GM12878 (cell line): ENCODE measurements around the gene BBC3. TPM values are rescaled to one million over a fixed set of nuclear protein-coding genes. Genes with fewer than 3 reads are reported as not detected.

Source experiments
- ATAC-seq: fragments of 200-7000 bp; cut with Tn5 transposase; 3 replicates; pipeline ENCODE4 v1.9.1; 2020; ENCODE audit warnings: mild to moderate bottlenecking, moderate library complexity
- BruUV-seq: library from RNA; stranded (reverse); fragments of 400-500 nt; replicated peaks from 2 replicates; lab custom pipeline; 2021; lab: Mats Ljungman, UMichigan
- CTCF ChIA-PET: fragments of 300-600 bp; sonication (Branson Sonifier 250); formaldehyde crosslinking; extraction: SDS; loops from one replicate; lab custom pipeline; 2021; ENCODE audit warnings: inconsistent platforms; lab: Yijun Ruan, JAX
- POLR2A ChIA-PET: fragments of 350-600 bp; formaldehyde crosslinking; extraction: SDS; loops from one replicate; lab custom pipeline; 2021; ENCODE audit warnings: inconsistent platforms; lab: Charles Lee
- RAD21 ChIA-PET: fragments of 300-600 bp; sonication (Branson Sonifier 250); formaldehyde crosslinking; loops from one replicate; lab custom pipeline; 2023; ENCODE audit warnings: antibody characterized with exemption; ENCODE audit not compliant: unreplicated experiment; lab: Charles Lee
- SMC1A ChIA-PET: fragments of 300-600 bp; sonication (Branson Sonifier 250); formaldehyde crosslinking; loops from one replicate; lab custom pipeline; 2023; ENCODE audit not compliant: unreplicated experiment, uncharacterized antibody; lab: Charles Lee
- DNase-seq: peaks from one replicate; pipeline ENCODE4 v3.0.0-alpha.2; 2011; ENCODE audit warnings: low read depth, low spot score
- FAIRE-seq: peaks from 3 replicates; lab custom pipeline; 2011; peaks lifted over from hg19 to GRCh38; lab: Jason Lieb, UNC
- H2AFZ ChIP-seq: 2 replicates; pipeline ENCODE4 v1.6.0; 2011; ENCODE audit warnings: low read depth, low read length, control low read depth; ENCODE audit not compliant: control insufficient read depth
- H3K27ac ChIP-seq: 2 replicates; pipeline ENCODE4 v1.5.1; 2011; ENCODE audit warnings: control low read depth; ENCODE audit not compliant: control insufficient read depth, insufficient read depth
- H3K27me3 ChIP-seq, 2 experiments: replicated peaks in 1 of 2; 2 replicates each; pipeline versions ENCODE4 v1.6.0 to v1.6.1; 2011; ENCODE audit warnings: low read length in 1 of 2; ENCODE audit not compliant: control insufficient read depth in 2 of 2, insufficient read depth in 2 of 2
- H3K36me3 ChIP-seq, 2 experiments: 2 replicates each; pipeline ENCODE4 v1.5.1; 2011; ENCODE audit warnings: low read length in 1 of 2; ENCODE audit not compliant: control insufficient read depth in 2 of 2, insufficient read depth in 2 of 2
- H3K4me1 ChIP-seq: 2 replicates; pipeline ENCODE4 v1.6.1; 2011; ENCODE audit warnings: mild to moderate bottlenecking, low read length, moderate library complexity, mixed read lengths; ENCODE audit not compliant: control insufficient read depth, insufficient read depth
- H3K4me2 ChIP-seq: 2 replicates; pipeline ENCODE4 v1.6.0; 2011; ENCODE audit warnings: control low read depth; ENCODE audit not compliant: control insufficient read depth, insufficient read depth
- H3K4me3 ChIP-seq: fragments of 200-600 bp; sonication (generic); 2 replicates; pipeline ENCODE4 v1.5.1; 2016
- H3K79me2 ChIP-seq: 2 replicates; pipeline ENCODE4 v1.6.0; 2011; ENCODE audit warnings: low read length; ENCODE audit not compliant: control insufficient read depth, insufficient read depth
- H3K9ac ChIP-seq: 2 replicates; pipeline ENCODE4 v1.8.0; 2011; ENCODE audit warnings: low read length, control low read depth, mixed read lengths; ENCODE audit not compliant: control insufficient read depth, insufficient read depth
- H3K9me3 ChIP-seq: replicated peaks from 3 replicates; pipeline ENCODE4 v1.5.1; 2011; ENCODE audit warnings: mild to moderate bottlenecking, low read length; ENCODE audit not compliant: control insufficient read depth, insufficient read depth
- H4K20me1 ChIP-seq: 2 replicates; pipeline ENCODE4 v1.6.0; 2011; ENCODE audit not compliant: control insufficient read depth, insufficient read depth
- BACH1 ChIP-seq: fragments of 450-650 bp; IDR thresholded peaks from 2 replicates; pipeline ENCODE4 v1.6.1; 2017; ENCODE audit warnings: mild to moderate bottlenecking, borderline replicate concordance
- CBX5 ChIP-seq: sonication (generic); IDR thresholded peaks from 2 replicates; pipeline ENCODE4 v1.6.1; 2016; ENCODE audit warnings: low read depth, moderate library complexity, mild to moderate bottlenecking, inconsistent platforms
- EED ChIP-seq: sonication (generic); IDR thresholded peaks from 2 replicates; pipeline ENCODE4 v1.6.1; 2016; ENCODE audit warnings: antibody characterized with exemption, low read depth
- IKZF2 ChIP-seq, 2 experiments: fragments of 450-650 bp; IDR thresholded peaks; 2 replicates each; pipeline ENCODE4 v1.6.1; 2017; ENCODE audit warnings: mild to moderate bottlenecking in 2 of 2, moderate library complexity in 2 of 2
- NFXL1 ChIP-seq: fragments of 450-650 bp; IDR thresholded peaks from 2 replicates; pipeline ENCODE4 v1.6.1; 2017; ENCODE audit warnings: antibody characterized with exemption, mild to moderate bottlenecking, borderline replicate concordance
- NFYB ChIP-seq: IDR thresholded peaks from 2 replicates; pipeline ENCODE4 v1.6.1; 2011; ENCODE audit warnings: low read depth, mild to moderate bottlenecking, low read length, improper control_type of control experiment, moderate library complexity; ENCODE audit not compliant: insufficient read depth
- RCOR1 ChIP-seq: conservative IDR thresholded peaks from 2 replicates; pipeline ENCODE4 v1.6.1; 2012; ENCODE audit warnings: low read depth, low read length, improper control_type of control experiment
- SIX5 ChIP-seq: IDR thresholded peaks from 2 replicates; pipeline ENCODE4 v1.6.1; 2011; ENCODE audit warnings: mild to moderate bottlenecking, low read depth, low read length, moderate library complexity; ENCODE audit not compliant: severe bottlenecking
- SMAD1 ChIP-seq: fragments of 450-650 bp; IDR thresholded peaks from 2 replicates; pipeline ENCODE4 v1.6.1; 2018; ENCODE audit warnings: mild to moderate bottlenecking, low read depth; ENCODE audit not compliant: partially characterized antibody
- SUPT20H ChIP-seq: IDR thresholded peaks from 2 replicates; pipeline ENCODE4 v1.6.1; 2011; ENCODE audit warnings: low read depth, mild to moderate bottlenecking, low read length, moderate library complexity, borderline replicate concordance; ENCODE audit not compliant: control insufficient read depth
- ZBTB11 ChIP-seq: fragments of 450-650 bp; formaldehyde crosslinking; IDR thresholded peaks from 2 replicates; pipeline ENCODE4 v1.5.0; 2022; ENCODE audit warnings: mild to moderate bottlenecking, missing genetic modification characterization
- ZBTB4 ChIP-seq: fragments of 450-650 bp; formaldehyde crosslinking; IDR thresholded peaks from 2 replicates; pipeline ENCODE4 v1.4.0; 2022; ENCODE audit warnings: mild to moderate bottlenecking, moderate library complexity
- WGBS: methylation state at CpG from one replicate; pipeline ENCODE4 v1.1.6; 2016; ENCODE audit warnings: low lambda C conversion rate; ENCODE audit not compliant: insufficient replicate concordance, insufficient coverage; ENCODE audit errors: missing lambda C conversion rate; 5-methylcytosine and 5-hydroxymethylcytosine counted together
- in situ Hi-C: fragments of 300-500 bp; cut with MboI; formaldehyde crosslinking; loops from 9 replicates; pipeline ENCODE4 v1.14.3; 2018; ENCODE audit warnings: mixed read lengths
- intact Hi-C: fragments of 100-400 bp; cut with micrococcal nuclease; formaldehyde crosslinking; loops from one replicate; pipeline ENCODE4 v1.14.2; 2022; ENCODE audit not compliant: unreplicated experiment
- polyA plus RNA-seq, 11 experiments: library from polyadenylated mRNA; depleted of rRNA in 4 of 11; unstranded in 6 of 11; stranded (reverse) in 5 of 11; fragments of >200 nt; fragmentation: Nextera tagmentation in 4 of 11; fragmentation: Illumina TruSeq in 1 of 11; extraction: Ambion mirVana in 4 of 11; extraction: Trizol in 1 of 11; gene quantifications; 1 replicate in 1 of 11; 2 replicates in 10 of 11; pipeline versions ENCODE4 v1.2.1 to v1.2.3, GENCODE V29; 2011 to 2016; ENCODE audit warnings: inconsistent platforms in 2 of 11, missing spikeins in 2 of 11, low read depth in 1 of 11
- total RNA-seq, 4 experiments: library from RNA; depleted of rRNA in 3 of 4; stranded (reverse); fragments of >200 nt in 3 of 4; fragmentation: Illumina TruSeq in 1 of 4; extraction: Trizol in 1 of 4; gene quantifications; 2 replicates each; pipeline versions ENCODE4 v1.2.1 to v1.2.3, GENCODE V29; 2013 to 2021
- TF ChIP-seq, protein P1 (sequence below): IDR thresholded peaks from 2 replicates; pipeline ENCODE4 v1.6.1; 2011; ENCODE audit warnings: mild to moderate bottlenecking, low read depth, low read length, moderate library complexity; ENCODE audit not compliant: insufficient replicate concordance

BBC3 gene
- total and polyA plus RNA-seq, 10 of the 15 experiments (the other 5 are each of a cell fraction or from before 2014, with no cell fraction given) = 0.10 to 17.9 (median 7.5) TPM

- POLR2A ChIA-PET = interaction anchor here (0.7 kb wide), 1 partner anchor 60 kb away, joined by 3 read pairs; the partner anchor contains the start of gene SAE1
- no peaks in the 10 kb centered on the region; the same call in none of the 2 replicates for H3K79me2 ChIP-seq
- no peaks in the 10 kb centered on the region for H4K20me1 ChIP-seq
- no peak overlapping the region for H3K4me3 ChIP-seq
- H3K9me3 ChIP-seq = no peaks in the 10 kb centered on the region
- CTCF ChIA-PET = interaction anchor here (1.1 to 1.5 kb wide), 2 partner anchors 10 to 20 kb away, joined by 3 to 6 read pairs; no protein-coding TSS in a partner anchor
- SMC1A ChIA-PET = interaction anchor here (1.2 to 1.5 kb wide), 2 partner anchors 11 to 20 kb away, joined by 3 to 4 read pairs; no protein-coding TSS in a partner anchor
- no TSS peak for BruUV-seq
- H3K4me1 ChIP-seq = peaks cover 19% of the 10 kb centered on the region
- no peak for FAIRE-seq
- H3K27me3 ChIP-seq = no peaks in the 10 kb centered on the region
- H3K27ac ChIP-seq = no peak overlapping the region
- RAD21 ChIA-PET = interaction anchor here (0.6 kb wide), 1 partner anchor 44 kb away, joined by 4 read pairs; no protein-coding TSS in a partner anchor
- no peak overlapping the region for H3K4me2 ChIP-seq
- WGBS = 85% methylated on average over 12 of the region's 12 CpGs
- no peak overlapping the region for H2AFZ ChIP-seq
- in situ Hi-C loops = no loop called here
- ATAC-seq = no peak
- intact Hi-C loops = no loop called here
- peaks cover 6 to 10% of the 10 kb centered on the region in 2 experiments for H3K36me3 ChIP-seq
- DNase-seq = no peak
- H3K9ac ChIP-seq = no peak overlapping the region
- TF ChIP-seq CBX5 (no peak), SMAD1 (no peak), SIX5 (no peak), SUPT20H (no peak), EED (no peak), IKZF2 (IDR thresholded peaks at IDR 0.05) (no peak), NFYB (no peak), ZBTB11 (CRISPR knock-in tag) (no peak), ZBTB4 (CRISPR knock-in tag) (no peak), RCOR1 (no peak), NFXL1 (no peak), BACH1 (no peak)
- TF ChIP-seq, protein P1, sequence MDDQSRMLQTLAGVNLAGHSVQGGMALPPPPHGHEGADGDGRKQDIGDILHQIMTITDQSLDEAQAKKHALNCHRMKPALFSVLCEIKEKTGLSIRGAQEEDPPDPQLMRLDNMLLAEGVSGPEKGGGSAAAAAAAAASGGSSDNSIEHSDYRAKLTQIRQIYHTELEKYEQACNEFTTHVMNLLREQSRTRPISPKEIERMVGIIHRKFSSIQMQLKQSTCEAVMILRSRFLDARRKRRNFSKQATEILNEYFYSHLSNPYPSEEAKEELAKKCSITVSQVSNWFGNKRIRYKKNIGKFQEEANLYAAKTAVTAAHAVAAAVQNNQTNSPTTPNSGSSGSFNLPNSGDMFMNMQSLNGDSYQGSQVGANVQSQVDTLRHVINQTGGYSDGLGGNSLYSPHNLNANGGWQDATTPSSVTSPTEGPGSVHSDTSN = no peak
These were observed 40.8 kb downstream of the BBC3 start for GRCh38 chr19:47190167-47190727.
